CD4-positive, alpha-beta T cell (primary cell): ENCODE data around the gene DLGAP5. TPM values are rescaled to one million over a fixed set of nuclear protein-coding genes. Genes with fewer than 3 reads are reported as not detected.

Source experiments
- ATAC-seq: fragments of 200-7000 bp; cut with Tn5 transposase; one replicate; pipeline ENCODE4 v1.10.0; 2022; ENCODE audit warnings: mild to moderate bottlenecking; ENCODE audit not compliant: poor library complexity
- CTCF ChIA-PET: fragments of 350-600 bp; sonication (Branson Sonifier 250); formaldehyde crosslinking; loops from one replicate; lab custom pipeline; 2021; ENCODE audit warnings: antibody characterized with exemption, inconsistent platforms; lab: Charles Lee
- POLR2A ChIA-PET: fragments of 350-600 bp; sonication (Branson Sonifier 250); formaldehyde crosslinking; loops from one replicate; lab custom pipeline; 2021; ENCODE audit warnings: antibody characterized with exemption, inconsistent platforms; lab: Charles Lee
- DNase-seq, 14 experiments: peaks; one replicate each; pipeline ENCODE4 v3.0.0-alpha.2; 2013 to 2020; ENCODE audit warnings: mixed read lengths in 2 of 14
- H3K27ac ChIP-seq, 2 donors: one replicate each; pipeline versions ENCODE4 v1.5.1 to v1.7.0; 2013; ENCODE audit warnings: low read length in 2 of 2, low read depth in 1 of 2, mild to moderate bottlenecking in 1 of 2
- H3K27me3 ChIP-seq, 2 experiments: 1 replicate in 1 of 2; 2 replicates in 1 of 2; pipeline versions ENCODE4 v1.6.1 to v1.7.0; 2013; ENCODE audit warnings: low read length in 2 of 2, control low read depth in 1 of 2, mild to moderate bottlenecking in 1 of 2, moderate library complexity in 1 of 2; ENCODE audit not compliant: insufficient read depth in 2 of 2, control insufficient read depth in 1 of 2
- H3K36me3 ChIP-seq: one replicate; pipeline ENCODE4 v1.6.1; 2013; ENCODE audit warnings: low read length, control low read depth; ENCODE audit not compliant: insufficient read depth
- H3K4me1 ChIP-seq: one replicate; pipeline ENCODE4 v1.6.1; 2013; ENCODE audit warnings: low read length, control low read depth; ENCODE audit not compliant: insufficient read depth
- H3K4me3 ChIP-seq: one replicate; pipeline ENCODE4 v1.5.1; 2013; ENCODE audit warnings: mild to moderate bottlenecking, low read length, moderate library complexity
- H3K9me3 ChIP-seq, 2 experiments: 1 replicate in 1 of 2; 2 replicates in 1 of 2; pipeline versions ENCODE4 v1.6.1 to v1.7.0; 2013; ENCODE audit warnings: low read length in 2 of 2, mild to moderate bottlenecking in 2 of 2, control low read depth in 1 of 2, moderate library complexity in 1 of 2; ENCODE audit not compliant: control insufficient read depth in 1 of 2, insufficient read depth in 1 of 2
- H3K27ac Mint-ChIP-seq: one replicate; pipeline ENCODE4 v1.8.0; 2020; ENCODE audit warnings: mixed read lengths
- H3K27me3 Mint-ChIP-seq: one replicate; pipeline ENCODE4 v1.8.0; 2021; ENCODE audit warnings: mixed read lengths
- H3K36me3 Mint-ChIP-seq: one replicate; pipeline ENCODE4 v1.8.0; 2021; ENCODE audit warnings: low read depth, mixed read lengths
- H3K4me1 Mint-ChIP-seq: one replicate; pipeline ENCODE4 v1.8.0; 2021; ENCODE audit warnings: low read depth, mixed read lengths
- H3K4me3 Mint-ChIP-seq: one replicate; pipeline ENCODE4 v1.8.0; 2020; ENCODE audit warnings: mild to moderate bottlenecking, mixed read lengths
- H3K9me3 Mint-ChIP-seq: one replicate; pipeline ENCODE4 v1.8.0; 2020; ENCODE audit warnings: mixed read lengths
- intact Hi-C, 2 experiments: fragments of 100-400 bp; cut with DNase I in 1 of 2; cut with micrococcal nuclease in 1 of 2; formaldehyde crosslinking; loops; one replicate each; pipeline versions ENCODE4 v1.15.1 to v1.9.0; 2023 to 2025; cut with DNase I, micrococcal nuclease
- total RNA-seq, 174 experiments: library from RNA in 2 of 174; stranded (reverse) in 2 of 174; gene quantifications; one replicate each; pipeline ENCODE4 v1.2.3 and lab custom pipeline; 2021 to 2026
- TF ChIP-seq, protein P1 (sequence below): fragments of 200-600 bp; IDR thresholded peaks from one replicate; pipeline ENCODE4 v1.8.0; 2022; ENCODE audit warnings: antibody characterized with exemption, mild to moderate bottlenecking

Gene DLGAP5
- total RNA-seq, 2 experiments from 2014 or later: 0.25 TPM; not detected in 1

DNA sequence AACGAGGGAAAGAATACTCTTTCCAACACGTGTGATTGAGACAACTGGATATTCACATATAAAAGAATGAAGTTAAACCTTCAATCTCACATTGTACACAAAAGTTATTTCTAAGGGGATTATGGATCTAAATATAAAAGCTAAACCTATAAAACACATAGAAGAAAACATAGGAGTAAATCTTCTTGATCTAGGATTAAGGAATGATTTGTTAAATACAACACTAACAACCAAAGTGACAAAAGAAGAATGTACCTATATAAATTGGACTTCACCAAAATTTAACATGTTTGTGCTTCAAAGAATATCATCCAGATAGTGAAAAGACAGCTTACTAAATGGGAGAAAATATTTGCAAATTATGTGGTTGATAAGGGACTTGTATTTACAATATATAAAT lies 36.9 kb upstream of the DLGAP5 start:
- H3K4me1 ChIP-seq: no peaks in the 10 kb centered on the region
- CTCF ChIA-PET: interaction anchor here (1.3 kb wide), 1 partner anchor 218 kb away, joined by 4 read pairs; no protein-coding TSS in a partner anchor
- Mint-ChIP-seq H3K27ac (no peak overlapping the region), H3K9me3 (peaks cover 11% of the 10 kb centered on the region), H3K36me3 (no peaks in the 10 kb centered on the region), H3K4me3 (no peak overlapping the region), H3K27me3 (peaks cover 22% of the 10 kb centered on the region), H3K4me1 (no peaks in the 10 kb centered on the region)
- DNase-seq: no peak
- H3K27me3 ChIP-seq: no peaks in the 10 kb centered on the region
- H3K4me3 ChIP-seq: no peak overlapping the region
- H3K27ac ChIP-seq: no peak overlapping the region
- no peak for ATAC-seq
- POLR2A ChIA-PET: no interaction called here
- TF ChIP-seq, protein P1, sequence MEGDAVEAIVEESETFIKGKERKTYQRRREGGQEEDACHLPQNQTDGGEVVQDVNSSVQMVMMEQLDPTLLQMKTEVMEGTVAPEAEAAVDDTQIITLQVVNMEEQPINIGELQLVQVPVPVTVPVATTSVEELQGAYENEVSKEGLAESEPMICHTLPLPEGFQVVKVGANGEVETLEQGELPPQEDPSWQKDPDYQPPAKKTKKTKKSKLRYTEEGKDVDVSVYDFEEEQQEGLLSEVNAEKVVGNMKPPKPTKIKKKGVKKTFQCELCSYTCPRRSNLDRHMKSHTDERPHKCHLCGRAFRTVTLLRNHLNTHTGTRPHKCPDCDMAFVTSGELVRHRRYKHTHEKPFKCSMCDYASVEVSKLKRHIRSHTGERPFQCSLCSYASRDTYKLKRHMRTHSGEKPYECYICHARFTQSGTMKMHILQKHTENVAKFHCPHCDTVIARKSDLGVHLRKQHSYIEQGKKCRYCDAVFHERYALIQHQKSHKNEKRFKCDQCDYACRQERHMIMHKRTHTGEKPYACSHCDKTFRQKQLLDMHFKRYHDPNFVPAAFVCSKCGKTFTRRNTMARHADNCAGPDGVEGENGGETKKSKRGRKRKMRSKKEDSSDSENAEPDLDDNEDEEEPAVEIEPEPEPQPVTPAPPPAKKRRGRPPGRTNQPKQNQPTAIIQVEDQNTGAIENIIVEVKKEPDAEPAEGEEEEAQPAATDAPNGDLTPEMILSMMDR: no peak
- intact Hi-C loops: no loop called here
- H3K36me3 ChIP-seq: no peaks in the 10 kb centered on the region
- H3K9me3 ChIP-seq: peaks cover 10 to 28% of the 10 kb centered on the region in 2 experiments

DNA sequence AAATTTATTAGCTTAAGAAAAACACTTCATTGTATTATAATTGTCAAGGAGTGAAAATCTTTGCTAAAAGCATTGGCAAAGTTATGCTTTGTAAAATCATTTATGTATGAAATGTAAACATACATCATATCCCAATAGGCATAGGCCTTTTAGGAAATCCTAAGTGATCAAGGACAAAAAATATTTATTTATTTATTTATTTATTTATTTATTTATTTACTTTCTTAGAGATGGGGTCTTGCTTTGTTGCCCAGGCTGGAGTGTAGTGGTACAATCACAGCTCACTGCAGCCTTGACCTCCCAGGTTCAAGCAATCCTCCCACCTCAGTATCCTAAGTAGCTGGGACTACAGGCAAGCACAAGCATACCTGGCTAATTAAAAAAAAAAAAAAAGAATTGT lies 32.0 kb upstream of the DLGAP5 start:
- ChIA-PET CTCF (interaction anchor here (1.2 kb wide), 1 partner anchor 223 kb away, joined by 3 read pairs; no protein-coding TSS in a partner anchor), POLR2A (no interaction called here)
- Histone ChIP-seq H3K4me1 (no peaks in the 10 kb centered on the region), H3K27me3 (no peaks in the 10 kb centered on the region), H3K4me3 (no peak overlapping the region), H3K27ac (no peak overlapping the region), H3K9me3 (peaks cover 10 to 28% of the 10 kb centered on the region in 2 experiments), H3K36me3 (no peaks in the 10 kb centered on the region)
- no peak overlapping the region for H3K27ac Mint-ChIP-seq
- H3K4me3 Mint-ChIP-seq: no peak overlapping the region
- DNase-seq (no peak), ATAC-seq (no peak)
- TF ChIP-seq, protein P1: no peak
- peaks cover 11% of the 10 kb centered on the region for H3K9me3 Mint-ChIP-seq
- intact Hi-C loops: no loop called here
- H3K4me1 Mint-ChIP-seq: no peaks in the 10 kb centered on the region
- H3K36me3 Mint-ChIP-seq: no peaks in the 10 kb centered on the region
- H3K27me3 Mint-ChIP-seq: peaks cover 12% of the 10 kb centered on the region

DNA sequence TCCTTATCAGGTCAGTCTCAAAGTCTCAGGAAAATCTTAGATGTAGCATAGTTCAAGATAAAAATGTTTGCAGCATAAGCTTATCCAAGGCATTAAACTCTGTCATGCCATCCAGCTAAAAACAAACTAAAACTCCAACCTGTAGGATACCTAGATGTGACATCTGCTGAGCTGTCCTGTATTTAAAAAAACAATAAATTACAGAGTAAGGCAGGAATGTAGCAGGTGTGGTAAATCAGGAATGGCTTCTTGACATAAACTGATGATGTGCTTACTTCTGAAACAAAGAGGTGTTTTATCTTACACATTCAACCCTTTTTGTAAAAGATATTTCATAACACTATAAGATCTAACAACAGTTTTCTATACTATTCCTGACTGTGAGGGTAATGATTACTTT lies 30.6 kb upstream of the DLGAP5 start:
- no peak for ATAC-seq
- ChIA-PET CTCF (no interaction called here), POLR2A (no interaction called here)

More for the DNA sequence above, 30.6 kb upstream of the DLGAP5 start:
- Histone ChIP-seq H3K27me3 (no peaks in the 10 kb centered on the region), H3K36me3 (no peaks in the 10 kb centered on the region), H3K27ac (no peak overlapping the region), H3K9me3 (peaks cover 1 to 15% of the 10 kb centered on the region in 2 experiments), H3K4me1 (no peaks in the 10 kb centered on the region), H3K4me3 (no peak overlapping the region)
- intact Hi-C loops: no loop called here
- Mint-ChIP-seq H3K36me3 (no peaks in the 10 kb centered on the region), H3K4me1 (no peaks in the 10 kb centered on the region), H3K9me3 (peaks cover 11% of the 10 kb centered on the region), H3K27me3 (peaks cover 5% of the 10 kb centered on the region), H3K4me3 (no peak overlapping the region), H3K27ac (no peak overlapping the region)
- no peak for DNase-seq
- TF ChIP-seq, protein P1: no peak
